Pons (tissue), 1 donor: Measurements from ENCODE around the gene ZNF598.
"Not testable (repeated sequence)": the region's sequence is repeated elsewhere in the genome, so short reads cannot be mapped to it uniquely, and the experiment has no call there.

Experiments
- DNase-seq: peaks from one replicate; pipeline ENCODE4 v3.0.0-alpha.2; 2016; ENCODE audit warnings: low spot score

ZNF598 gene

GRCh38 chr16:2040041-2040786 is 30.6 kb upstream of the ZNF598 start:
- no peak for DNase-seq

- no peak for DNase-seq
These were observed 29.8 kb upstream of the ZNF598 start for GRCh38 chr16:2039274-2040031.

GRCh38 chr16:2038382-2039231 is 29.0 kb upstream of the ZNF598 start:
- no peak for DNase-seq

GRCh38 chr16:2037647-2038381 is 28.2 kb upstream of the ZNF598 start:
- no peak for DNase-seq

GRCh38 chr16:2037115-2037514 is 27.5 kb upstream of the ZNF598 start:
- no peak for DNase-seq

GRCh38 chr16:2036200-2036966 is 26.8 kb upstream of the ZNF598 start:
- no peak for DNase-seq

- DNase-seq = no peak
These were observed 26.0 kb upstream of the ZNF598 start for GRCh38 chr16:2035431-2036199.

- no peak for DNase-seq
These were observed 25.2 kb upstream of the ZNF598 start for GRCh38 chr16:2034696-2035430.

GRCh38 chr16:2033909-2034695 is 24.5 kb upstream of the ZNF598 start:
- DNase-seq = not testable (repeated sequence)

GRCh38 chr16:2033057-2033908 is 23.7 kb upstream of the ZNF598 start:
- peak; percentile 89 for DNase-seq

GRCh38 chr16:2032285-2033056 is 22.9 kb upstream of the ZNF598 start:
- DNase-seq = no peak

GRCh38 chr16:2031081-2031577 is 21.5 kb upstream of the ZNF598 start:
- DNase-seq = no peak

- DNase-seq = no peak
These were observed 20.4 kb upstream of the ZNF598 start for GRCh38 chr16:2030036-2030435.

GRCh38 chr16:2029350-2029749 is 19.7 kb upstream of the ZNF598 start:
- no peak for DNase-seq

GRCh38 chr16:2028620-2029220 is 19.1 kb upstream of the ZNF598 start:
- no peak for DNase-seq

- no peak for DNase-seq
These were observed 18.5 kb upstream of the ZNF598 start for GRCh38 chr16:2028146-2028545.
